GM19023 (cell line): ENCODE data around the gene KCNIP1.

Experiments used
- ATAC-seq: cut with Tn5 transposase; IDR thresholded peaks from one replicate; pipeline ENCODE4 v1.9.1; 2021; ENCODE audit warnings: mild to moderate bottlenecking, moderate library complexity; ENCODE audit not compliant: unreplicated experiment

Gene KCNIP1

GRCh38 chr5:170508036-170508435 lies 4.2 kb downstream of the KCNIP1 start:
- peak; percentile 64 for ATAC-seq

GRCh38 chr5:170508660-170509347 lies 5.0 kb downstream of the KCNIP1 start:
- no peak for ATAC-seq

DNA sequence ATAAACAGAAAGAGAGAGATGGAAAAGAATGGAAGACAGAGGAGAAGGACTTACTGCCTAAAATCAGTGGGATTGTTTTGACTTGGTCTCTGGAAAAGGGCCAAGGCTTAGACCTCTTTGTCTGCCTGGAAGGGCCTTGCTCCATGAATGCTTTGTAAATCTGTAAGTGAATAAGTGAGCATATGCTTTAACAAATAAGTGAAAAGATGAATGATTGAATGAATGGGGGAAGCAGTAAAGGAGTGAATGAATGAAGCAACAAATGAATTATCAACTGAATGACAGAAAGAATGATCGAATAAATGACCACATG lies 5.5 kb downstream of the KCNIP1 start:
- no peak for ATAC-seq

GRCh38 chr5:170510126-170510525 lies 6.3 kb downstream of the KCNIP1 start:
- ATAC-seq: no peak

GRCh38 chr5:170510559-170510958 lies 6.7 kb downstream of the KCNIP1 start:
- no peak for ATAC-seq

GRCh38 chr5:170511551-170512258 lies 7.9 kb downstream of the KCNIP1 start:
- no peak for ATAC-seq

GRCh38 chr5:170513856-170514525 lies 10.2 kb downstream of the KCNIP1 start:
- no peak for ATAC-seq

- ATAC-seq: no peak
Measured at GRCh38 chr5:170517411-170517810, 13.6 kb downstream of the KCNIP1 start.

GRCh38 chr5:170518277-170518676 lies 14.5 kb downstream of the KCNIP1 start:
- no peak for ATAC-seq

GRCh38 chr5:170519549-170519948 lies 15.7 kb downstream of the KCNIP1 start:
- no peak for ATAC-seq

DNA sequence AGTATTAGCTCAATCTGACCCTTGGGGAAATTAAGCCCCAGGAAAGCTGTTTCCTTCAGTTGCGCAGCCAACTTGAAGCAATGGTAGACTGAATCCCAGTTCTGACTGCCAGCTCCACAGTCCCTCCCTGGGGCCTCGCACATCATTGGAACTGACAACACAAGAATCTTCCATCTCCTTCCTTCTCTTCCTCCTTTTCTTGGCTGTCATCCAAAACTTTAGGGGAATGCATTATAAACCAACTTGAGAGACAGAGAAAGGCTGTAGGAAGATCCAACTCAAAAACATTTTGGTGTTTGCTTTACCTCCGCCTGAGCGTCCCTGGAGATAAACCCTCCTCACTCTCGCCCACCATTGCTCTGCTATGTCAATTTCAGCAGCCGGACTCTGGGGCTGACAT lies 16.6 kb downstream of the KCNIP1 start:
- no peak for ATAC-seq

DNA sequence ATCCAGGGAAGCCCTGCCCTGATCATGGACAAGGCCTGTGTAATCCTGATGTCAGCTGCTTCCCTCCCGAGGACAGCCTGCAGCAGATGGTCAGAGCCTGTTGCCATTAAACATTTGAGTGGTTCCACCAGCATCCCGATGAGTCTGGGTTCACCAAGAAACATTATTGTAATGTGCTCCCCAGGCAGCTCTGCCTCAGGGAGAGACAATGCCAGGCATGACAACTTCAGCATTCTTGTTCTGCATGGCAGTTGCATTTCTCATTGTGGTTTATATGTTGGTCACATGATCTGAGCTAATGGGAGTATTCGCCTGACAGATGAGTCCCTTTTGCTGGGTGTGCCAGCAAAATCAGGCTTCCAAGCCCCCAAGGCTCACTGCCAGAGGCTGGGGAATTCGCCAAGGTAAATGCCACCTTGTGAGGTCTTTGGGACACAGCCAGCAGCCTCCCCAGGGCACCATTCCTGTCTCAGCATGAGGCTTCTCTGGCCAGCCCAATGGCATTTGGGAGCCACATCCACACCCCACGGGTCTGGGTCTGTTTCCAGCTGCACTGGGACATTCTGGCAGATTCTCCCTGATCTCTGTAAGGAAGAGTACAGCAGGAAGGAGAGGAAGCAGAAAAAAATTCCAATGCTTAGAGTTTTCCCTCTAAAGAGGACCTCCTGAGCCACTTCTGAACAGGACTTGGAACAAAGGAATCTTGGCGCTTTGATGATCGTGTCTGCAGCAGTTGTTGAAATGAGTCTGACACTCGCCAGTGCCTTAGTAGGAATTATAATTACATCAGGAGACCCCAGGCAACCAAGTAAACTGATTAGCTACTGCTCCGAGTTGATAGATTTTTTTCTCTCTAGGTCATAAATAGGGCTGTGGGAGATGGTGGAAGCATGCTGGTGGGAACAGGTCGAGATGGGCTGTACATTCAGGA lies 18.7 kb downstream of the KCNIP1 start:
- ATAC-seq: no peak

- ATAC-seq: no peak
Measured at GRCh38 chr5:170523142-170523551, 19.3 kb downstream of the KCNIP1 start.

DNA sequence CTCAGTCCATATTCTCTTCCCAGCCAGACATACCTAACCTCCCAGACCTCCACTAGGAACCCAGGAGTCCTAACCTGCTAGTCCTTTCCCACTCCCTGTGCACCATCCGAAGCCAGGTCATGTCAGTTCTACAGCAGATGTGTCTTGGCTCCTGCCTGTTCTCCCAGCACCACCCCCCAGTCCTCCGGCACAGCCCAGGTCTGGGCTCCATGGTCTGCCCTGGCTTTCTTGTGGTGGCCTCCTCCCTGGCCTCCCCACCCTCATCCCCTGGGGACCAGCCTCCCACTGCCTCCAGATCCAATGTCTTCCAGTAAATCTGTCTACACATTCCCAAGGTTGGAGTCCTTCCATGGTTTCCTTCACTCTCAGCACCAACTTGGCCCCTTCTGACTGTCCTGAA lies 20.0 kb downstream of the KCNIP1 start:
- ATAC-seq: no peak

- ATAC-seq: no peak
Measured at GRCh38 chr5:170524576-170524975, 20.8 kb downstream of the KCNIP1 start.

GRCh38 chr5:170525470-170526211 lies 21.8 kb downstream of the KCNIP1 start:
- no peak for ATAC-seq

GRCh38 chr5:170527991-170528390 lies 24.2 kb downstream of the KCNIP1 start:
- ATAC-seq: no peak

DNA sequence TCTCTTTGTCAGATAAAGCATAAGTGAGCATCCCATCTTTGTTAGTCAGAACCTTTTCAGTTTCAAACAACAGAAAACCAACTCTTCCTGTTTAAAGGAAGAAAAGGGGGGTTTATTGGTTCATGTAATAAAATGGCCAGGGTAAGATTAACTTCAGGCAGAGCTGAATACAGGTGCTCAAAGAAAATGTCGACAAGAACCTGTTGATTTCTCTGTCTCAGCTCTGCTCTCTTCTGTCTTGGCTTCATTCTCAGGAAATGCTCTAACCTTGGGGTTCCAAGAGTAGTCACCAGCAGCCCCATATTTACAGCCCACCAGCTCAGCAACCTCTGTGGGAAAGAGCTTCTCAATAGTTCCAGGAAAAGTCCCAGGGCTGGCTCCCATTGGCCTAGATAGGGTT lies 25.2 kb downstream of the KCNIP1 start:
- ATAC-seq: no peak

- ATAC-seq: no peak
Measured at GRCh38 chr5:170532935-170533334, 29.1 kb downstream of the KCNIP1 start.

DNA sequence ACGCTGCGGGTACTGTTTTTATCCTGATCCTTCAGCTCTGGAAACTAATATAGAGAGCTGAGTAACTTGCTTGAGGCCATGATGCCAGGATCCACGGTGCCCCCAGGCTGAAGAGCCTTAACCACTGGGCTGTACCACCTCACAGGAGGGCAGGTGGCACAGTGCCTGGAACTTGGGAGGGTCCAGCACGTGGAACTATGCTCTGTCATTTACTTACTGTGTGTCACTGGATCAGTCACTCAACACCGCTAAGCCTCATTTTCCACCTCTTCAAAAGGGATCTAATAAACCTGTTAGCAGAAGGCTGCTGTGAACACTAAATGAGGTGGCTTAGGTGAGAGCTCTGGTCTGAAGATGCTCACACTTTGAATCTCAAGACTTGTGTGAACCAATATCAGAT lies 29.6 kb downstream of the KCNIP1 start:
- no peak for ATAC-seq
